GM19043 (cell line): ENCODE results near the gene FAM13B.
"Not testable (repeated sequence)": the region's sequence is repeated elsewhere in the genome, so short reads cannot be mapped to it uniquely, and the experiment has no call there.

Source experiments
- ATAC-seq: cut with Tn5 transposase; IDR thresholded peaks from one replicate; pipeline ENCODE4 v1.9.1; 2021; ENCODE audit warnings: low read depth; ENCODE audit not compliant: unreplicated experiment

The FAM13B gene

GRCh38 chr5:137994556-137994955, 38.3 kb downstream of the FAM13B start:
- ATAC-seq, result no peak

DNA sequence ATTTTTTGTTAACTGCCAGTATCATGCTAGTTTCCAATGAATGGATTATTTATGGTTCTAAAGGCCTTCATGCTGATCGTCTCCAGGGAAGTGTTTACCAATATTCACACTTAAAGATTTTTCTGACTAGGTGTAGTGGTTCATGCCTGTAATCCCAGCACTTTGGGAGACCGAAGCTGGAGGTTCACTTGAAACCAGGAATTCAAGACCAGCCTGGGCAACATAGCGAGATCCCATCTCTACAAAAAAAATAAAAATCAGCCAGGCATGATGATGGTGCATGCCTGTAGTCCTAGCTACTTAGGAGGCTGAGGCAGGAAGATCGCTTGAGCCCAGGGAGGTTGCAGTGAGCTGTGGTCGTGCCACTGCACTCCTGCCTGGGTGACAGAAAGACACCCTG, 43.5 kb downstream of the FAM13B start:
- ATAC-seq, result no peak

- no peak for ATAC-seq
Measured at GRCh38 chr5:137975208-137975607, 57.7 kb downstream of the FAM13B start.

DNA sequence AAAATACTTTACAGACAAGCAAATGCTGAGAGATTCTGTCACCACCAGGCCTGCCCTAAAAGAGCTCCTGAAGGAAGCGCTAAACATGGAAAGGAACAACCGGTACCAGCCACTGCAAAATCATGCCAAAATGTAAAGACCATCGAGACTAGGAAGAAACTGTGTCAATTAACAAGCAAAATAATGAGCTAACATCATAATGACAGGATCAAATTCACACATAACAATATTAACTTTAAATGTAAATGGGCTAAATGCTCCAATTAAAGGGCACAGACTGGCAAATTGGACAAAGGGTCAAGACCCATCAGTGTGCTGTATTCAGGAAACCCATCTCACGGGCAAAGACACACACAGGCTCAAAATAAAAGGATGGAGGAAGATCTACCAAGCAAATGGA, 62.5 kb downstream of the FAM13B start:
- ATAC-seq, result not testable (repeated sequence)

GRCh38 chr5:137960819-137961218, 72.1 kb downstream of the FAM13B start:
- ATAC-seq, result no peak

- ATAC-seq, result no peak
Measured at GRCh38 chr5:137960141-137960540, 72.7 kb downstream of the FAM13B start.

GRCh38 chr5:137959488-137959887, 73.4 kb downstream of the FAM13B start:
- no peak for ATAC-seq

GRCh38 chr5:137957948-137958347, 74.9 kb downstream of the FAM13B start:
- ATAC-seq, result no peak

DNA sequence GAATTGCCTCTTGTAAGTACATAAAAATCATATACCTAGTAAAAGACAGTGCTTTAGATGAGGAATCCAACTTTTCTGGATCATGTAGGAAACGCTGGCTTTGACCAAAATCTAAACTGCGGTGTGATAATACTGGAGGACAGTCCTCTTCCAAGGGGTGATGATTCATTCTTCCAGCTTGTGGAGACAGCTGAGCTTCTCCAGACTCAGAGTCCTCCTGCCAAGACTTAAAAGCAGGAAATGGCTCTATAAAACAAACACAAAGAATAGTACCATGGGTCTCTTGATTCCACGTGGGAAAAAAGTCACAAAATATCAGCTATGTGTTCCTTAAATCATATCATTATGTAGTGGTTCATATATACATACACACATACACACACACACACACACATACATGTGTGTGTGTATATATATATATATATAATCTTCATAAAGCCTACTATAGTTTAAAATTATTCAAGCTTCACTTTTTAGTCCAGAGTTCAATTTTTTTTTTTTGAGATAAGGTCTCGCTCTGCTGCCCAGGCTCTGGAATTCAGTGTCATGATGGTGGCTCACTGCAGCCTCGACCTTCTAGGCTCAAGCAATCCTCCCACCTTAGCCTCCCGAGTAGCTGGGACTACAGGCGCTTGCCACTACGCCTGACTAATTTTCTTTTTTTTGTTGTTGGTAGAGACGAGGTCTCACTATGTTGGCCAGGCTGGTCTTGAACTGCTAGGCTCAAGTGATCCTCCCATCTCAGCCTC, 78.6 kb downstream of the FAM13B start:
- ATAC-seq, result no peak

- no peak for ATAC-seq
Measured at GRCh38 chr5:137945825-137946224, 87.1 kb downstream of the FAM13B start.

GRCh38 chr5:137944280-137944679, 88.6 kb downstream of the FAM13B start:
- not testable (repeated sequence) for ATAC-seq

DNA sequence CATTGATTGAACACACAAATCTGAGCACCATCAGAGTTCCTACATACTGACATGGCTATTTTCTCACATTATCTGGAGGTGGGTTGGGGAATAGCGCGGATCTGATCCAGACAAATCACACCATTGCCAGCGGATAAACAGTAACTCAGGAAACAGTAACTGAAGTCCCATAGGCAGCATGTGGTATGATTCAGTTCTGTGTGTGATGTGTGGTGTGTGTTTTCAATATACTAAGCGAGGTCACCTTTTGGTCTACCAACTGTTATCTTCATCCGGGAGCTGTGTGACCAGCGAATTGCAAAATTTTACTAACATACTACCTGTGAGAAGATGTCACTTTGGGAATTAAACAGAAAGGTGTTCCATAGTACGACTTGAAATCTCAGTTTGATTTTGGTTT, 93.5 kb downstream of the FAM13B start:
- no peak for ATAC-seq

GRCh38 chr5:137938751-137939143, 94.1 kb downstream of the FAM13B start:
- no peak for ATAC-seq

GRCh38 chr5:137937994-137938750, 94.7 kb downstream of the FAM13B start:
- ATAC-seq, result no peak

GRCh38 chr5:137935694-137936093, 97.2 kb downstream of the FAM13B start:
- no peak for ATAC-seq

DNA sequence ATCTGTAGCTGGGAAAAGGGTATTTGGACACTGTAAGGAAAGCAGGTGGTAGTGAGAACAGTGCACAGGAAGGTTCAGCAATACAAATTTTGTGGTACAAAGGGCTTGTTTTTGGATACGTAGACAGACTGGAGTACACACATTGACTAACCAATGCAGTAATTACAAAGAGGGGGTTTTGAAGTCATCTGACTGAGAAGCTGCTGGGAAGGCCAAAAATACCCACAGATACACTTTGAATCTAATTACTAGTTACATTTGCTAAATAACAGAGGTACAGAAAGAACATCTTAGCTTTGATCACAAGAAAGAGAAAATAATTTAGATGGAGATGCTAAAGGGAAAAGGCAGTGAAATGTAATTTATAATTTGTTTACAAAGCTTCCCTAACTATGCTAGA, 97.7 kb downstream of the FAM13B start:
- ATAC-seq, result no peak

DNA sequence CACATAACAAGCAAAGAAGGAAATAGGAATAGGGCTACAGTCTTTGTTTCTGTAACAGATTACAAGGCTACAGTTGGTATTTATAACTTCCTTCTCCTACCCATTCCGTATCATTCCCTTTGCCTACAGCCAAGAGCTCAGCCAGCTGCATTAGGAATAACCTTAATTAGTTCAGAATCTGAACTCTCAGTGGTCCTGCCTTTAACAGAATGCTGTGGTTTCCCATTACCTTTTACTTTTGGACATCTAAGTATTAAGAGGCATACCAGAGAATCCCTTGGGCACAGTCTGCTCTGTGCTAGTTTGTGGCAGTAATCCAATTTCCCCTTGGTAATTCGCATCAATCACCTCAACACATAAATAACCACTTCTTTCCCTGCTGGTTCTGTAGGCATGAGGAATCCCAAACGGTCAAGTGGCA, 99.4 kb downstream of the FAM13B start:
- no peak for ATAC-seq

GRCh38 chr5:137932800-137933199, 100.1 kb downstream of the FAM13B start:
- no peak for ATAC-seq

- ATAC-seq, result no peak
Measured at GRCh38 chr5:137923856-137924255, 109.0 kb downstream of the FAM13B start.

DNA sequence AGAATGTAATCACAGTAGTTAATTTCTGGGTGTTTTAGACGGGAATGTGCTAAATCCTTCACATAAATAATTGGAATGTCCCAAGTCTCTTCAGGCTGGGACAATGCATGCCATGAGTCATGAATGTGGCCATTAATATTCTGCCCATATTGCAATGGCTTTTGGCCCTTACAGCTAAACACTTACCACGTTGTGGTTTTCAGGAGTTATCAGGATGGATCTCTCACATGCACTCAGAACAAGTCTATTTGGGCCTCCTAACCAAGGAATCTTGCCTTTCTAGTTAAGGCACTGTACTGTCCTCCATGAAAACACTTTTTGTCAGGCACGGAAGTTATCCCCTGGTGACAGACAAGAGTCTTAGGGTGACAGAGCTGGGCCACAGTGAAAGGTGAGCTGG, 110.9 kb downstream of the FAM13B start:
- no peak for ATAC-seq

- no peak for ATAC-seq
Measured at GRCh38 chr5:137916923-137917322, 116.0 kb downstream of the FAM13B start.

DNA sequence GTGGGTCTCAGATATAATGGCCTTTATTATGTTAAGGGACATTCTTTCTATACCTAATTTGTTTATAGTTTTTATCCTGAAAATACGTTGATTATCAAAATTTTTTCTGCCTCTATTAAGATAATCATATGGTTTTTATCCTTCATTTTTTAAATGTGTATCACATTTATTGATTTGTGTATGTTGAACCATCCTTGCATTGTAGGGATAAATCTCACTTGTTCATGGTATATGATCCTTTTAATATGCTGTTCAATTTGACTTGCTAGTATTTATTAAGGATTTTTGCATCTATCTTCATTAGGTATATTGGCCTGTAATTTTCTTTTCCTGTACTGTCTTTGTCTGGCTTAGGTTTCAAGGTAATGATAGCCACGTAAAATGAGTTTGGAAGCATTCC, 118.1 kb downstream of the FAM13B start:
- ATAC-seq, result no peak
